Fibroblast of mammary gland (primary cell): ENCODE measurements around the gene SCTR.

Experiments used
- DNase-seq: peaks from one replicate; pipeline ENCODE4 v3.0.0-alpha.2; 2010; ENCODE audit warnings: low read depth
- H3K4me3 ChIP-seq: 2 replicates; pipeline ENCODE4 v1.5.1; 2011; ENCODE audit warnings: low read depth, mild to moderate bottlenecking, low read length, moderate library complexity; ENCODE audit not compliant: control insufficient read depth
- TF ChIP-seq, protein P1 (sequence below): conservative IDR thresholded peaks from 2 replicates; pipeline ENCODE4 v1.5.1; 2011; ENCODE audit warnings: low read depth, low read length, inconsistent platforms; ENCODE audit not compliant: control insufficient read depth, insufficient read depth

SCTR gene

GRCh38 chr2:119442850-119443249, 81.4 kb downstream of the SCTR start:
- no peak for DNase-seq
- H3K4me3 ChIP-seq = no peak overlapping the region
- TF ChIP-seq, protein P1, sequence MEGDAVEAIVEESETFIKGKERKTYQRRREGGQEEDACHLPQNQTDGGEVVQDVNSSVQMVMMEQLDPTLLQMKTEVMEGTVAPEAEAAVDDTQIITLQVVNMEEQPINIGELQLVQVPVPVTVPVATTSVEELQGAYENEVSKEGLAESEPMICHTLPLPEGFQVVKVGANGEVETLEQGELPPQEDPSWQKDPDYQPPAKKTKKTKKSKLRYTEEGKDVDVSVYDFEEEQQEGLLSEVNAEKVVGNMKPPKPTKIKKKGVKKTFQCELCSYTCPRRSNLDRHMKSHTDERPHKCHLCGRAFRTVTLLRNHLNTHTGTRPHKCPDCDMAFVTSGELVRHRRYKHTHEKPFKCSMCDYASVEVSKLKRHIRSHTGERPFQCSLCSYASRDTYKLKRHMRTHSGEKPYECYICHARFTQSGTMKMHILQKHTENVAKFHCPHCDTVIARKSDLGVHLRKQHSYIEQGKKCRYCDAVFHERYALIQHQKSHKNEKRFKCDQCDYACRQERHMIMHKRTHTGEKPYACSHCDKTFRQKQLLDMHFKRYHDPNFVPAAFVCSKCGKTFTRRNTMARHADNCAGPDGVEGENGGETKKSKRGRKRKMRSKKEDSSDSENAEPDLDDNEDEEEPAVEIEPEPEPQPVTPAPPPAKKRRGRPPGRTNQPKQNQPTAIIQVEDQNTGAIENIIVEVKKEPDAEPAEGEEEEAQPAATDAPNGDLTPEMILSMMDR = no peak

DNA sequence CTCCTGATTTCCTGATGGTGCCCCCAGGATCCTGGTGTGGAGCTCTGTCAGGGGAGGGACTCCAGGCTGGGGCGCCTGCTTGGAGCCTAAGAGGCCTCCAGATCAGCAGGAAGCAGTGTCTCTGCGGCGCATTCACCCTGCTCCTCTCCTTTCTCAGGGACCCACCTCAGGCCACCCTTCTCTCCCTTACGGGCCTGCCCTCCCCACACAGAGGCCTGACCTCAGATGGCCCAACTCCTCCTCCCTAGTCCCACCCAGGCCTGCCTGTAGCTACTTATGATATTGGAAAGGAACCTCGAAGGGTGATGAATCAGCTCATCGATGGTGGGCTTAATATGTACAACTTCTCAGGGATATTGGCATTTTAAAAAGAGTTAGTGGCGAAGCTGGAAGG, 82.1 kb downstream of the SCTR start:
- H3K4me3 ChIP-seq = no peak overlapping the region
- TF ChIP-seq, protein P1 = no peak
- no peak for DNase-seq

GRCh38 chr2:119441376-119442225, 82.7 kb downstream of the SCTR start:
- DNase-seq = no peak
- no peak overlapping the region for H3K4me3 ChIP-seq
- TF ChIP-seq, protein P1 = no peak

- no peak overlapping the region for H3K4me3 ChIP-seq
- DNase-seq = no peak
- TF ChIP-seq, protein P1 = no peak
These were observed 83.4 kb downstream of the SCTR start for GRCh38 chr2:119440873-119441272.

- H3K4me3 ChIP-seq = no peak overlapping the region
- DNase-seq = no peak
- TF ChIP-seq, protein P1 = no peak
These were observed 83.8 kb downstream of the SCTR start for GRCh38 chr2:119440501-119440870.

DNA sequence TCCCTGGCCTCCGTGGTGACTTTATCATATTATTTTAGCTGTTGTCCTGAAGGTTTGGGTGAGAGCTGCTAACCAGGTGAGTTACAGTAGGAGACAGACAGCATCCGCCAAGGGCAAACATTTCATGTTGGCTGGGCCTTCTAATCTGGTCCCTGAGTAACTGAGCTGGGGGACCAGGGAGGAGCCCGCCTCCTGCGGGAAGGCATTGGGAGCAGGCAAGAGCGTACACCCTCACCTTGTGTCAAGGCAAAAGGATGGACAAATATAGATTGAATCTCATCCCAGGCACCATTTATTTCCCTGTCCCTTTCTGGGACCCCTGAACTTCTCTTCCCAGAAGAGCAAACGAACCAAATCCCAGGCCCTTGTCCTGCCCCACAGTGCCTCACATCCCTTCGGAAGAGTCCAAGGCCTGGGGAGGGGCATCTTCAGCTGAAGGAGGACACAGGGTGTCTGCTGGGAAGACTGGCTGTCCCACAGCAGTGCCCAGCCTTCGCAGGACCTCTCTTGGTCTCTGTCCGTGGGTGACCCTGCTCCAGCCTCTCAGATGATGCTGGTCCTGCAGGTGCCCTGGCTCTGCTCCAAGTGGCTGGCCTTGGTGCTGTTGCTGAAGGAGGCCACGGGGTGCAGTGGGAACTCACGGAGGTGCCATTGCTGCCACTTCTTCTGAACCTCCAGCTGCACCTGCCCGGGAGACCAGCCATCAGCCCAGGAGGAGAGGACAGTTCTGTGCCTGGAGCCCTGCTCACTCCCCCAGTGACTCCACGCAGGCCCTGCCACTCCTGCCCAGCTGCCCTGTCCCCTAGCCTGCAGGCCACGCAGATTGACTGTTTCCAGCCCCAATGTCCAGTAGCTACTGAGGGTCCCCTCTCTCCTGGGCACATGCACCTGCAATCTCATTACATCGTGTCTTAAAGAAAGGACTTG, 84.4 kb downstream of the SCTR start:
- H3K4me3 ChIP-seq = no peak overlapping the region
- TF ChIP-seq, protein P1 = no peak
- no peak for DNase-seq
